ENCODE measurements around the gene ZNF483. TPM values are rescaled to one million over a fixed set of nuclear protein-coding genes. Genes with fewer than 3 reads are reported as not detected.

The ZNF483 gene
- total RNA-seq, 1 donor from 2014 or later: 20.3 TPM

DNA sequence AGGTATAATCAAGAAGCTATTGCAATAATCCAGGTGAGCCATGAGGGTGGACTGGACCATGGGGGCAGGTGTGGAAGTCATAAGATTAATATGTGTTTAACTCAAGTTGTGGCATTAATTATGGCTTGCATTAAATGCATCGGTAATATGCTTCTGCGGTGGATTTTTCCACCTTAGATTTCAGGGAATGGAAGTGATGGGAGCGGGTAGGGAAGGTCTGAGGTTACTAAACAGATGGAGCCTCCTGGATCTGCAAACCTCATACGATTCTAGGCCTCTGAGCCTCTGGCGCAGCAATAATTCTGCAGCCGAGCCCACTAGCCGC is 286 bp upstream of the ZNF483 start:
- Mint-ChIP-seq H3K4me1 (ENCODE audit: low read depth) (peaks cover 15% of the 10 kb centered on the region), H3K27me3 (peaks cover 9% of the 10 kb centered on the region), H3K9me3 (ENCODE audit: low read depth) (no peaks in the 10 kb centered on the region), H3K4me3 (ENCODE audit: low read depth) (peak overlapping the region; percentile 84), H3K36me3 (ENCODE audit: insufficient read depth) (peaks cover 2% of the 10 kb centered on the region), H3K27ac (peak overlapping the region; percentile 87)
- TF ChIP-seq, protein P1, sequence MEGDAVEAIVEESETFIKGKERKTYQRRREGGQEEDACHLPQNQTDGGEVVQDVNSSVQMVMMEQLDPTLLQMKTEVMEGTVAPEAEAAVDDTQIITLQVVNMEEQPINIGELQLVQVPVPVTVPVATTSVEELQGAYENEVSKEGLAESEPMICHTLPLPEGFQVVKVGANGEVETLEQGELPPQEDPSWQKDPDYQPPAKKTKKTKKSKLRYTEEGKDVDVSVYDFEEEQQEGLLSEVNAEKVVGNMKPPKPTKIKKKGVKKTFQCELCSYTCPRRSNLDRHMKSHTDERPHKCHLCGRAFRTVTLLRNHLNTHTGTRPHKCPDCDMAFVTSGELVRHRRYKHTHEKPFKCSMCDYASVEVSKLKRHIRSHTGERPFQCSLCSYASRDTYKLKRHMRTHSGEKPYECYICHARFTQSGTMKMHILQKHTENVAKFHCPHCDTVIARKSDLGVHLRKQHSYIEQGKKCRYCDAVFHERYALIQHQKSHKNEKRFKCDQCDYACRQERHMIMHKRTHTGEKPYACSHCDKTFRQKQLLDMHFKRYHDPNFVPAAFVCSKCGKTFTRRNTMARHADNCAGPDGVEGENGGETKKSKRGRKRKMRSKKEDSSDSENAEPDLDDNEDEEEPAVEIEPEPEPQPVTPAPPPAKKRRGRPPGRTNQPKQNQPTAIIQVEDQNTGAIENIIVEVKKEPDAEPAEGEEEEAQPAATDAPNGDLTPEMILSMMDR (IDR thresholded peaks at IDR 0.05; ENCODE audit: unreplicated experiment): no peak
- DNase-seq (ENCODE audit: low spot score, unreplicated experiment): no peak

DNA sequence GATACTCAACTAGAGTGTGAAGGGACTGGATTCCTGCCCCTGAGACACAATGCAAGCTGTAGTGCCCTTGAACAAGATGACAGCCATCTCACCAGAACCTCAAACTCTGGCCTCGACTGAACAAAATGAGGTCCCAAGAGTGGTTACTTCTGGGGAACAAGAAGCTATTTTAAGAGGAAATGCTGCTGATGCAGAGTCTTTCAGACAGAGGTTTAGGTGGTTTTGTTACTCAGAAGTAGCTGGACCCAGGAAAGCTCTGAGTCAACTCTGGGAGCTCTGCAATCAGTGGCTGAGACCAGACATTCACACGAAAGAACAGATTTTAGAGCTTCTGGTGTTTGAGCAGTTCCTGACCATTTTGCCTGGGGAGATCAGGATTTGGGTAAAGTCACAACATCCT is 2.4 kb downstream of the ZNF483 start:
- Mint-ChIP-seq H3K4me3 (ENCODE audit: low read depth) (no peak overlapping the region), H3K27me3 (peaks cover 4% of the 10 kb centered on the region), H3K27ac (no peak overlapping the region), H3K36me3 (ENCODE audit: insufficient read depth) (peaks cover 5% of the 10 kb centered on the region), H3K9me3 (ENCODE audit: low read depth) (no peaks in the 10 kb centered on the region), H3K4me1 (ENCODE audit: low read depth) (peaks cover 15% of the 10 kb centered on the region)
- TF ChIP-seq, protein P1 (IDR thresholded peaks at IDR 0.05; ENCODE audit: unreplicated experiment): no peak
- no peak for DNase-seq (ENCODE audit: low spot score, unreplicated experiment)

DNA sequence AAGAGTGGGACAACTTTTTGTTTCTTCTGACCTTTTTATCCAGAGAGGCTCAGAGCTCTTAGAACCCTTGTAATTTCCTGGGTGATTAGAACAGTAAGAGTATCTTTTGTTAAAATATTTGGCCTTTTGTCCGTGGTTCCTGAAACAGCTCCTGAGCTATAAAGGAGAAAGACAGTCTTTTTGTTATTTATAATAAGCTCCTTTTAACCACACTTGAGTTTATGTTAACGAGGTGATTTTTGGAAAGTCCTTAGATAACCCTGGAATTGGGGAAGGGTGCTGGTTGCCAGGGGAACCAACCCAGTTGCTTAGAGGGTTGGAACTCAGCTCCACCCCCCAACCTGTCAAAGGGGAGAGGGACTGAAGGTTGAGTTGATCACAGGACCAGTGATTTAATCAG is 4.8 kb downstream of the ZNF483 start:
- Mint-ChIP-seq H3K4me1 (ENCODE audit: low read depth) (peaks cover 10% of the 10 kb centered on the region), H3K27ac (no peak overlapping the region), H3K27me3 (no peaks in the 10 kb centered on the region), H3K9me3 (ENCODE audit: low read depth) (peaks cover 5% of the 10 kb centered on the region), H3K36me3 (ENCODE audit: insufficient read depth) (peaks cover 20% of the 10 kb centered on the region), H3K4me3 (ENCODE audit: low read depth) (no peak overlapping the region)
- DNase-seq (ENCODE audit: low spot score, unreplicated experiment): no peak
- TF ChIP-seq, protein P1 (IDR thresholded peaks at IDR 0.05; ENCODE audit: unreplicated experiment): no peak

DNA sequence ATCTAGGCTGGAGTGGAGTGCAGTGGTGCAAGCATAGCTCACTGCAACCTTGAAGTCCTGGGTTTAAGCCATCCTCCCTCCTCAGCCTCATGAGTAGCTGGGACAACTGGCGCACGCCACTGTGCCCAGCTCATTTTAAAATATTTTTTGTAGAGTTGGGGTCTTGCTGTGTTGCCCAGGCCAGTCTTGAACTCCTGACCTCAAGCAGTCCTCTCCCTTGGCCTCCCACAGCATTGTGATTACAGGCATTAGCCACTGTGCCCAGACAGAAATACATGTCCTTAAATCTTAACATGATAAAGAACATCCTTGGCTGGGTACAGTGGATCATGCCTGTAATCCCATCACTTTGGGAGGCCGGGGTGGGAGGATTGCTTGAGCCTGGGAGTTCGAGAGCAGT is 6.7 kb downstream of the ZNF483 start:
- no peak for DNase-seq (ENCODE audit: low spot score, unreplicated experiment)
- TF ChIP-seq, protein P1 (IDR thresholded peaks at IDR 0.05; ENCODE audit: unreplicated experiment): no peak
- Mint-ChIP-seq H3K9me3 (ENCODE audit: low read depth) (peaks cover 12% of the 10 kb centered on the region), H3K36me3 (ENCODE audit: insufficient read depth) (peaks cover 31% of the 10 kb centered on the region), H3K4me3 (ENCODE audit: low read depth) (no peak overlapping the region), H3K4me1 (ENCODE audit: low read depth) (no peaks in the 10 kb centered on the region), H3K27me3 (no peaks in the 10 kb centered on the region), H3K27ac (no peak overlapping the region)

DNA sequence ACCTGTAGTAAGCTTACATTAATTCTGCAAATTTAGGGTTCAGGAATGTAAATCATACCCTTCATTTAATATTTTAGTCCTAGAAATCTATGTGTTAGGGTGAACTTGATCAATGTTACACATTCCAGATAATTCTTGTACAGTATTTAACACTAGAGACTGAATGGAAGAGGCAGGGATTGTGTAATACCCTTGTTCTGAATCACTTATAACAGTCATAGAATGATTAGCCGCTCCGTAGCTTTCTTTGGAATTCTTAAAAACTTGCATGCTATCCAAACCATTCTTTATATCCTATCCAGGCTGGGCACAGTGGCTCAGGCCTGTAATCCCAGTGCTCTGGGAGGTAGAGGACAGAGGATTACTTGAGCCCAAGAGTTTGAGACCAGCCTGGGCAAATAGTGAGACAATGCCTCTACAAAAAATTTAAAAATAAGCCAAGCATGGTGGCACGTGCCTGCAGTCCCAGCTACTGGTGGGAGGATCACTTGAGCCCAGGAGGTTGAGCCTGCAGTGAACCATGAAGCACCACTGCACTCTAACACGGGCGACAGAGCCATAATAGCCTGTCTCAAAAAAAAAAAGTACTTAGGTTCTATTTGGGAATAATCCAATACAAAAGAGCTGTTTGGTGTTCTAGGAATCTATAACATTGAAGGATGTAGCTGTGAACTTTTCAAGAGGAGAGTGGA is 8.3 kb downstream of the ZNF483 start:
- no peak for DNase-seq (ENCODE audit: low spot score, unreplicated experiment)
- Mint-ChIP-seq H3K36me3 (ENCODE audit: insufficient read depth) (peaks cover 43% of the 10 kb centered on the region), H3K4me1 (ENCODE audit: low read depth) (no peaks in the 10 kb centered on the region), H3K4me3 (ENCODE audit: low read depth) (no peak overlapping the region), H3K27ac (no peak overlapping the region), H3K9me3 (ENCODE audit: low read depth) (peaks cover 19% of the 10 kb centered on the region), H3K27me3 (no peaks in the 10 kb centered on the region)
- TF ChIP-seq, protein P1 (IDR thresholded peaks at IDR 0.05; ENCODE audit: unreplicated experiment): no peak
